SK-N-SH treated with all-trans-retinoic acid at 6 μM for 48 hours (cell line): Measurements from ENCODE around the gene GSAP.

Source experiments
- ATAC-seq: fragments of 200-7000 bp; cut with Tn5 transposase; 3 replicates; pipeline ENCODE4 v1.9.1; 2020; ENCODE audit warnings: mild to moderate bottlenecking, moderate library complexity
- ARNTL ChIP-seq: fragments of 450-650 bp; formaldehyde crosslinking; IDR thresholded peaks from 2 replicates; pipeline ENCODE4 v1.5.0; 2020; ENCODE audit warnings: low read depth, mild to moderate bottlenecking, moderate library complexity, borderline replicate concordance
- BACH2 ChIP-seq: fragments of 250-450 bp; sonication (Bioruptor Pico); IDR thresholded peaks from 2 replicates; pipeline ENCODE4 v1.9.0; 2021; ENCODE audit warnings: mild to moderate bottlenecking, borderline replicate concordance
- CREB5 ChIP-seq: fragments of 250-450 bp; sonication (Bioruptor Pico); IDR thresholded peaks from 2 replicates; pipeline ENCODE4 v1.5.1; 2020; ENCODE audit warnings: low read depth, mild to moderate bottlenecking, moderate library complexity
- CSDC2 ChIP-seq: fragments of 250-450 bp; sonication (Bioruptor Pico); IDR thresholded peaks from 2 replicates; pipeline ENCODE4 v1.5.0; 2020; ENCODE audit warnings: mild to moderate bottlenecking, moderate library complexity
- ESRRG ChIP-seq: fragments of 250-450 bp; sonication (Bioruptor Pico); IDR thresholded peaks from 2 replicates; pipeline ENCODE4 v1.6.1; 2021; ENCODE audit warnings: mild to moderate bottlenecking
- GLIS3 ChIP-seq: fragments of 250-450 bp; sonication (Bioruptor Pico); IDR thresholded peaks from 2 replicates; pipeline ENCODE4 v1.5.0; 2020; ENCODE audit warnings: mild to moderate bottlenecking, moderate library complexity
- ISL1 ChIP-seq: fragments of 250-450 bp; sonication (Bioruptor Pico); IDR thresholded peaks from 2 replicates; pipeline ENCODE4 v2.1.2; 2022; ENCODE audit warnings: mild to moderate bottlenecking, moderate library complexity
- OSR1 ChIP-seq: fragments of 250-450 bp; sonication (Bioruptor Pico); IDR thresholded peaks from 2 replicates; pipeline ENCODE4 v1.8.0; 2022; ENCODE audit warnings: moderate library complexity, mild to moderate bottlenecking, inconsistent platforms
- PATZ1 ChIP-seq: fragments of 250-450 bp; sonication (Bioruptor Pico); IDR thresholded peaks from 2 replicates; pipeline ENCODE4 v1.8.0; 2020; ENCODE audit warnings: mild to moderate bottlenecking, moderate library complexity, borderline replicate concordance
- POU6F1 ChIP-seq: fragments of 250-450 bp; sonication (Bioruptor Pico); IDR thresholded peaks from 2 replicates; pipeline ENCODE4 v1.8.0; 2021; ENCODE audit warnings: low read depth, mild to moderate bottlenecking, moderate library complexity, borderline replicate concordance
- PPARA ChIP-seq: fragments of 250-450 bp; sonication (Bioruptor Pico); IDR thresholded peaks from 2 replicates; pipeline ENCODE4 v1.5.0; 2020; ENCODE audit warnings: mild to moderate bottlenecking, borderline replicate concordance
- RARB ChIP-seq: fragments of 250-450 bp; sonication (Bioruptor Pico); IDR thresholded peaks from 2 replicates; pipeline ENCODE4 v1.8.0; 2021; ENCODE audit warnings: mild to moderate bottlenecking, moderate library complexity
- SNAI2 ChIP-seq: fragments of 250-450 bp; sonication (Bioruptor Pico); IDR thresholded peaks from 2 replicates; pipeline ENCODE4 v1.5.0; 2020; ENCODE audit warnings: mild to moderate bottlenecking, moderate library complexity
- TCF4 ChIP-seq: fragments of 250-450 bp; sonication (Bioruptor Pico); IDR thresholded peaks from 2 replicates; pipeline ENCODE4 v1.8.0; 2021; ENCODE audit warnings: mild to moderate bottlenecking, moderate library complexity, borderline replicate concordance
- TOX ChIP-seq: fragments of 250-450 bp; sonication (Bioruptor Pico); IDR thresholded peaks from 2 replicates; pipeline ENCODE4 v1.8.0; 2021; ENCODE audit warnings: mild to moderate bottlenecking, moderate library complexity, borderline replicate concordance
- TSHZ2 ChIP-seq: fragments of 250-450 bp; sonication (Bioruptor Pico); IDR thresholded peaks from 2 replicates; pipeline ENCODE4 v1.5.0; 2020; ENCODE audit warnings: mild to moderate bottlenecking, moderate library complexity
- ZC3H10 ChIP-seq: fragments of 250-450 bp; sonication (Bioruptor Pico); IDR thresholded peaks from 2 replicates; pipeline ENCODE4 v1.5.1; 2021; ENCODE audit warnings: mild to moderate bottlenecking, moderate library complexity
- ZFP3 ChIP-seq: fragments of 250-450 bp; sonication (Bioruptor Pico); IDR thresholded peaks from 2 replicates; pipeline ENCODE4 v1.5.0; 2020; ENCODE audit warnings: mild to moderate bottlenecking, moderate library complexity
- ZFP30 ChIP-seq: fragments of 450-650 bp; formaldehyde crosslinking; IDR thresholded peaks from 2 replicates; pipeline ENCODE4 v1.5.0; 2022; ENCODE audit warnings: mild to moderate bottlenecking, moderate library complexity
- ZNF565 ChIP-seq: fragments of 450-650 bp; formaldehyde crosslinking; conservative IDR thresholded peaks from 2 replicates; pipeline ENCODE4 v1.5.0; 2020; ENCODE audit warnings: low read depth, mild to moderate bottlenecking, moderate library complexity
- ZNF70 ChIP-seq: fragments of 450-650 bp; formaldehyde crosslinking; IDR thresholded peaks from 2 replicates; pipeline ENCODE4 v1.5.0; 2020; ENCODE audit warnings: mild to moderate bottlenecking, moderate library complexity
- ZNF8 ChIP-seq: fragments of 450-650 bp; formaldehyde crosslinking; IDR thresholded peaks from 2 replicates; pipeline ENCODE4 v1.5.0; 2020; ENCODE audit warnings: mild to moderate bottlenecking, moderate library complexity
- TF ChIP-seq, protein P1 (sequence below): fragments of 250-450 bp; sonication (Bioruptor Pico); IDR thresholded peaks from 2 replicates; pipeline ENCODE4 v1.5.1; 2021; ENCODE audit warnings: mild to moderate bottlenecking, moderate library complexity

GSAP gene

GRCh38 chr7:77407906-77408305 is 8.2 kb downstream of the GSAP start (continued):
- TF ChIP-seq CSDC2 (CRISPR knock-in tag): no peak
- TF ChIP-seq ZNF8: no peak
- no peak for TF ChIP-seq ESRRG (CRISPR knock-in tag)
- TF ChIP-seq BACH2 (CRISPR knock-in tag): no peak

DNA sequence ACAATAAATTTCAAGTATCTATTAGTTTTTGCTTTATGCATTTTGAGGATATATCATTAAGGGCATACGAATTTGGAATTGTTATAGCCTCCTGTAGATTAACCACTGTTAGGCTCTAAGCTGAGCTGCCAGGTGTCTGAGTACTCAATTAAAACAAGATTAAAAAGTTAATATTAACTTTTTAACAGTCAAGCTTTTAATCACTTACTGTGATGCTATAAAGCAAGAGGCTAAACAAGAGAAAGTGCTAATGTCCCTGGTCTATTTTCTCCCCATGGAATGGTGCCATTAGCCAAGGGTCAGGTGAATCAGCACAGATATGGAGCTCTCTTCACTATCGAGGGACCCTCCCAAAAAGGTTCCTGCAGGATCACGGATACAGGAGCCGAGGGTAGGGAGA is 9.7 kb downstream of the GSAP start:
- ATAC-seq: no peak
- TF ChIP-seq PPARA (CRISPR knock-in tag): no peak
- TF ChIP-seq BACH2 (CRISPR knock-in tag): no peak
- TF ChIP-seq TOX (CRISPR knock-in tag): no peak
- TF ChIP-seq TSHZ2: no peak
- TF ChIP-seq OSR1 (CRISPR knock-in tag): no peak
- no peak for TF ChIP-seq ISL1
- TF ChIP-seq, all 23 proteins: peak for 0

DNA sequence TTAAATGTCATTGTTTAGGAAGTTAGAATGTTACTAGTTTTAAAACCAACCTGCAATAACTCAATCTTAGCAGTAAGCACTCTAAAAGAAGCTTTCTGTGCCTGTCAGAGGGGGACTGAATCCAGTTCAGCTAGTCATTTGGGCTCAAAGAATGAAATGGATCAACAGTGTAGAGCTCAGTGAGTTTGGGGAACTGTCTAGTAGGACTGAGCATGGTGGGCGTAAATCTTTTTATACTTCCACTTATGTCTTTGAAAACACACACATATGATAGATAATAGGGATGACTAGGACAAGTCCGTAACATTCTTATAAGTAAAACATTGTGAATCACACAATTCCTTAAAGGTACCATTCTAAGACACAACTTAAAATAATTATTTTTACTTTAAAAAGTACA is 11.5 kb downstream of the GSAP start:
- no peak for ATAC-seq
- no peak for TF ChIP-seq ZNF565 (CRISPR knock-in tag)
- no peak for TF ChIP-seq TOX (CRISPR knock-in tag)
- TF ChIP-seq CSDC2 (CRISPR knock-in tag): no peak
- no peak for TF ChIP-seq TCF4
- no peak for TF ChIP-seq SNAI2 (CRISPR knock-in tag)
- TF ChIP-seq ESRRG (CRISPR knock-in tag): no peak
- no peak for TF ChIP-seq PPARA (CRISPR knock-in tag)
- TF ChIP-seq RARB: no peak
- no peak for TF ChIP-seq POU6F1 (CRISPR knock-in tag)

- ATAC-seq: no peak
- TF ChIP-seq ZNF70 (CRISPR knock-in tag) (no peak), TCF4 (no peak), GLIS3 (CRISPR knock-in tag) (no peak), CSDC2 (CRISPR knock-in tag) (no peak), ZFP30 (CRISPR knock-in tag) (no peak), PPARA (CRISPR knock-in tag) (no peak), TOX (CRISPR knock-in tag) (no peak)
Observed at GRCh38 chr7:77403957-77404356, 12.2 kb downstream of the GSAP start.

DNA sequence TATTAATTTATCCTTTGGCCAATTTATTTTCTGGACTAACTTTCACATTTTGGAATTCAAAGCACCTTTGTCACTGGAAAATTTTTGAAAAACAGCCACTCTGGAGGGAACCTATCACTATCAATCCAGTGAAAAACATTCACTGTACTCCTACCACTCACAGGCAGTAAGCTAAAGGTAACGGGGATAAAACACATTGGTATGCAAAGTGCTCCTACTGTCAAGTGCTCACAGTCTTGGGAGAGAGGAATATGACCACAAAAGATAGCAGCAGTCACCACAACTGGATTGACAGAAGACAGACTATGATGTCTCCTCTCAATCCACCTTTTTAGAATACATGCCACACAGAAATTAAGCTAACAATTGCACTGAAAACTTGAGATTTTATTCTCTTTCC is 13.3 kb downstream of the GSAP start:
- no peak for ATAC-seq
- TF ChIP-seq PATZ1 (CRISPR knock-in tag) (no peak), BACH2 (CRISPR knock-in tag) (no peak), ZFP3 (CRISPR knock-in tag) (no peak), ISL1 (no peak), ZC3H10 (CRISPR knock-in tag) (no peak), ARNTL (CRISPR knock-in tag) (no peak), ZNF565 (CRISPR knock-in tag) (no peak), TOX (CRISPR knock-in tag) (no peak), TCF4 (no peak), ZNF8 (no peak), ESRRG (CRISPR knock-in tag) (no peak), CREB5 (CRISPR knock-in tag) (no peak), SNAI2 (CRISPR knock-in tag) (no peak), ZNF70 (CRISPR knock-in tag) (no peak)
- TF ChIP-seq, protein P1, sequence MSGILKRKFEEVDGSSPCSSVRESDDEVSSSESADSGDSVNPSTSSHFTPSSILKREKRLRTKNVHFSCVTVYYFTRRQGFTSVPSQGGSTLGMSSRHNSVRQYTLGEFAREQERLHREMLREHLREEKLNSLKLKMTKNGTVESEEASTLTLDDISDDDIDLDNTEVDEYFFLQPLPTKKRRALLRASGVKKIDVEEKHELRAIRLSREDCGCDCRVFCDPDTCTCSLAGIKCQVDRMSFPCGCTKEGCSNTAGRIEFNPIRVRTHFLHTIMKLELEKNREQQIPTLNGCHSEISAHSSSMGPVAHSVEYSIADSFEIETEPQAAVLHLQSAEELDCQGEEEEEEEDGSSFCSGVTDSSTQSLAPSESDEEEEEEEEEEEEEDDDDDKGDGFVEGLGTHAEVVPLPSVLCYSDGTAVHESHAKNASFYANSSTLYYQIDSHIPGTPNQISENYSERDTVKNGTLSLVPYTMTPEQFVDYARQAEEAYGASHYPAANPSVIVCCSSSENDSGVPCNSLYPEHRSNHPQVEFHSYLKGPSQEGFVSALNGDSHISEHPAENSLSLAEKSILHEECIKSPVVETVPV (CRISPR knock-in tag): no peak
